ENCODE results near the gene SNAI1.
A peak's percentile ranks its signal among the peaks of the same experiment; 100 is the strongest.

SNAI1 gene

GRCh38 chr20:49982346-49983122 lies at the start of gene SNAI1:
SNAI1 (plus strand) TSS chr20:49982980; CDS start chr20:49983060, 80 bp downstream.
- peak within 1 kb of the TSS; percentile 95 for H3K9ac ChIP-seq (ENCODE audit: insufficient read length, low read depth)
- peaks cover 31% of the 10 kb centered on the region for H3K27me3 ChIP-seq (ENCODE audit: insufficient read depth, insufficient read length)
- peak; percentile 78 for DNase-seq (ENCODE audit: low read depth, low spot score)
- H3K36me3 ChIP-seq (ENCODE audit: insufficient read depth, insufficient read length, low read length), result peaks cover 41% of the 10 kb centered on the region
- no peak for TF ChIP-seq YY1 (IDR thresholded peaks at IDR 0.05; ENCODE audit: insufficient read depth, insufficient read length)
- no peaks in the 10 kb centered on the region for H3K9me3 ChIP-seq (ENCODE audit: insufficient read depth, low read length)
- H3K4me3 ChIP-seq (ENCODE audit: insufficient read length, low read depth), result peak within 1 kb of the TSS; percentile 69
- peaks cover 45% of the 10 kb centered on the region for H3K4me1 ChIP-seq (ENCODE audit: insufficient read depth, insufficient read length)

- DNase-seq (ENCODE audit: low read depth, low spot score), result no peak
- Histone ChIP-seq H3K27me3 (ENCODE audit: insufficient read depth, insufficient read length) (no peaks in the 10 kb centered on the region), H3K9me3 (ENCODE audit: insufficient read depth, low read length) (no peaks in the 10 kb centered on the region), H3K9ac (ENCODE audit: insufficient read length, low read depth) (no peak overlapping the region), H3K36me3 (ENCODE audit: insufficient read depth, insufficient read length, low read length) (peaks cover 23% of the 10 kb centered on the region), H3K4me3 (ENCODE audit: insufficient read length, low read depth) (peak overlapping the region; percentile 13), H3K4me1 (ENCODE audit: insufficient read depth, insufficient read length) (peaks cover 7% of the 10 kb centered on the region)
- TF ChIP-seq ZNF274 (IDR thresholded peaks at IDR 0.05; ENCODE audit: low read depth, low read length), result no peak
- TF ChIP-seq YY1 (IDR thresholded peaks at IDR 0.05; ENCODE audit: insufficient read depth, insufficient read length), result no peak
- no peak for TF ChIP-seq SUZ12 (IDR thresholded peaks at IDR 0.05; ENCODE audit: extremely low read depth, insufficient read depth, insufficient read length)
These were observed 47.0 kb upstream of the SNAI1 start for GRCh38 chr20:49935746-49936152.

GRCh38 chr20:49936153-49937026 lies 46.4 kb upstream of the SNAI1 start, which contains the start of gene RNF114:
RNF114 (plus strand) TSS chr20:49936397; CDS start chr20:49936413, 16 bp downstream.
- Histone ChIP-seq H3K27me3 (ENCODE audit: insufficient read depth, insufficient read length) (no peaks in the 10 kb centered on the region), H3K4me3 (ENCODE audit: insufficient read length, low read depth) (peak within 1 kb of the TSS; percentile 65), H3K4me1 (ENCODE audit: insufficient read depth, insufficient read length) (peaks cover 11% of the 10 kb centered on the region), H3K9ac (ENCODE audit: insufficient read length, low read depth) (peak within 1 kb of the TSS; percentile 72), H3K36me3 (ENCODE audit: insufficient read depth, insufficient read length, low read length) (peaks cover 29% of the 10 kb centered on the region), H3K9me3 (ENCODE audit: insufficient read depth, low read length) (no peaks in the 10 kb centered on the region)
- DNase-seq (ENCODE audit: low read depth, low spot score), result peak; percentile 81
- TF ChIP-seq YY1 (IDR thresholded peaks at IDR 0.05; ENCODE audit: insufficient read depth, insufficient read length) (peak; percentile 82), ZNF274 (IDR thresholded peaks at IDR 0.05; ENCODE audit: low read depth, low read length) (no peak)

- Histone ChIP-seq H3K4me1 (ENCODE audit: insufficient read depth, insufficient read length) (peaks cover 11% of the 10 kb centered on the region), H3K4me3 (ENCODE audit: insufficient read length, low read depth) (peak overlapping the region; percentile 65), H3K9ac (ENCODE audit: insufficient read length, low read depth) (peak overlapping the region; percentile 72), H3K9me3 (ENCODE audit: insufficient read depth, low read length) (no peaks in the 10 kb centered on the region), H3K27me3 (ENCODE audit: insufficient read depth, insufficient read length) (no peaks in the 10 kb centered on the region), H3K36me3 (ENCODE audit: insufficient read depth, insufficient read length, low read length) (peaks cover 38% of the 10 kb centered on the region)
- TF ChIP-seq ZNF274 (IDR thresholded peaks at IDR 0.05; ENCODE audit: low read depth, low read length) (no peak), YY1 (IDR thresholded peaks at IDR 0.05; ENCODE audit: insufficient read depth, insufficient read length) (peak; percentile 16)
- no peak for DNase-seq (ENCODE audit: low read depth, low spot score)
These were observed 45.5 kb upstream of the SNAI1 start for GRCh38 chr20:49937027-49937929.

GRCh38 chr20:49938173-49939163 lies 44.3 kb upstream of the SNAI1 start:
- Histone ChIP-seq H3K9ac (ENCODE audit: insufficient read length, low read depth) (peak overlapping the region; percentile 11), H3K27me3 (ENCODE audit: insufficient read depth, insufficient read length) (no peaks in the 10 kb centered on the region), H3K36me3 (ENCODE audit: insufficient read depth, insufficient read length, low read length) (peaks cover 49% of the 10 kb centered on the region), H3K4me3 (ENCODE audit: insufficient read length, low read depth) (no peak overlapping the region), H3K9me3 (ENCODE audit: insufficient read depth, low read length) (no peaks in the 10 kb centered on the region), H3K4me1 (ENCODE audit: insufficient read depth, insufficient read length) (peaks cover 11% of the 10 kb centered on the region)
- no peak for TF ChIP-seq ZNF274 (IDR thresholded peaks at IDR 0.05; ENCODE audit: low read depth, low read length)
- TF ChIP-seq YY1 (IDR thresholded peaks at IDR 0.05; ENCODE audit: insufficient read depth, insufficient read length), result no peak
- no peak for TF ChIP-seq SUZ12 (IDR thresholded peaks at IDR 0.05; ENCODE audit: extremely low read depth, insufficient read depth, insufficient read length)
- no peak for DNase-seq (ENCODE audit: low read depth, low spot score)

GRCh38 chr20:49941456-49941855 lies 41.3 kb upstream of the SNAI1 start:
- H3K27me3 ChIP-seq (ENCODE audit: insufficient read depth, insufficient read length), result no peaks in the 10 kb centered on the region
- H3K4me1 ChIP-seq (ENCODE audit: insufficient read depth, insufficient read length), result peaks cover 11% of the 10 kb centered on the region
- no peaks in the 10 kb centered on the region for H3K9me3 ChIP-seq (ENCODE audit: insufficient read depth, low read length)
- no peak for DNase-seq (ENCODE audit: low read depth, low spot score)
- peaks cover 74% of the 10 kb centered on the region for H3K36me3 ChIP-seq (ENCODE audit: insufficient read depth, insufficient read length, low read length)
- TF ChIP-seq ZNF274 (IDR thresholded peaks at IDR 0.05; ENCODE audit: low read depth, low read length), result no peak
- TF ChIP-seq YY1 (IDR thresholded peaks at IDR 0.05; ENCODE audit: insufficient read depth, insufficient read length), result no peak
- TF ChIP-seq SUZ12 (IDR thresholded peaks at IDR 0.05; ENCODE audit: extremely low read depth, insufficient read depth, insufficient read length), result no peak
- H3K4me3 ChIP-seq (ENCODE audit: insufficient read length, low read depth), result no peak overlapping the region
- H3K9ac ChIP-seq (ENCODE audit: insufficient read length, low read depth), result no peak overlapping the region
